Vagina (tissue), 2 donors: ENCODE results near the gene MAP4K1. TPM values are rescaled to one million over a fixed set of nuclear protein-coding genes. Genes with fewer than 3 reads are reported as not detected.
A peak's percentile ranks its signal among the peaks of the same experiment; 100 is the strongest.
"Not testable (repeated sequence)": the region's sequence is repeated elsewhere in the genome, so short reads cannot be mapped to it uniquely, and the experiment has no call there.

Experiments
- DNase-seq, 2 donors: peaks; one replicate each; pipeline ENCODE4 v3.0.0-alpha.2; 2017; ENCODE audit errors: extremely low spot score in 2 of 2
- H3K27ac ChIP-seq: fragments of 200-600 bp; sonication (generic); one replicate; pipeline ENCODE4 v1.5.1; 2019
- H3K27me3 ChIP-seq: fragments of 200-600 bp; sonication (generic); one replicate; pipeline ENCODE4 v1.5.1; 2019
- H3K36me3 ChIP-seq, 2 donors: fragments of 200-600 bp; sonication (generic); one replicate each; pipeline ENCODE4 v1.5.1; 2017 to 2019
- H3K4me1 ChIP-seq: fragments of 200-600 bp; sonication (generic); one replicate; pipeline ENCODE4 v1.5.1; 2019
- H3K4me3 ChIP-seq, 2 donors: fragments of 200-600 bp; sonication (generic); 1 replicate in 1 of 2; 2 replicates in 1 of 2; pipeline ENCODE4 v1.5.1; 2016 to 2019
- H3K9me3 ChIP-seq: fragments of 200-600 bp; sonication (generic); one replicate; pipeline ENCODE4 v1.5.1; 2019
- POLR2A ChIP-seq, 2 donors: fragments of 450-650 bp; IDR thresholded peaks; one replicate each; pipeline ENCODE4 v1.6.1; 2017; ENCODE audit warnings: antibody characterized with exemption in 2 of 2, mild to moderate bottlenecking in 2 of 2, moderate library complexity in 2 of 2
- POLR2AphosphoS5 ChIP-seq, 2 donors: sonication (generic); formaldehyde crosslinking; IDR thresholded peaks; one replicate each; pipeline ENCODE4 v1.9.0; 2017; ENCODE audit warnings: antibody characterized with exemption in 2 of 2, mild to moderate bottlenecking in 2 of 2, low read depth in 1 of 2; ENCODE audit not compliant: insufficient read depth in 1 of 2
- intact Hi-C: fragments of 100-400 bp; cut with DNase I; formaldehyde crosslinking; loops from one replicate; pipeline ENCODE4 v1.15.1; 2023
- total RNA-seq: library from RNA; depleted of rRNA; stranded (reverse); fragments of >200 nt; gene quantifications from one replicate; pipeline ENCODE4 v1.2.3, GENCODE V29; 2016
- TF ChIP-seq, protein P1 (sequence below), 3 experiments: fragments of 450-650 bp in 2 of 3; fragments of 200-600 bp in 1 of 3; sonication (generic) in 1 of 3; IDR thresholded peaks; one replicate each; pipeline ENCODE4 v1.5.1; 2017 to 2019; ENCODE audit warnings: antibody characterized with exemption in 3 of 3, mild to moderate bottlenecking in 2 of 3, moderate library complexity in 2 of 3

Gene MAP4K1
- total RNA-seq, 1 donor from 2014 or later, result 47.9 TPM

DNA sequence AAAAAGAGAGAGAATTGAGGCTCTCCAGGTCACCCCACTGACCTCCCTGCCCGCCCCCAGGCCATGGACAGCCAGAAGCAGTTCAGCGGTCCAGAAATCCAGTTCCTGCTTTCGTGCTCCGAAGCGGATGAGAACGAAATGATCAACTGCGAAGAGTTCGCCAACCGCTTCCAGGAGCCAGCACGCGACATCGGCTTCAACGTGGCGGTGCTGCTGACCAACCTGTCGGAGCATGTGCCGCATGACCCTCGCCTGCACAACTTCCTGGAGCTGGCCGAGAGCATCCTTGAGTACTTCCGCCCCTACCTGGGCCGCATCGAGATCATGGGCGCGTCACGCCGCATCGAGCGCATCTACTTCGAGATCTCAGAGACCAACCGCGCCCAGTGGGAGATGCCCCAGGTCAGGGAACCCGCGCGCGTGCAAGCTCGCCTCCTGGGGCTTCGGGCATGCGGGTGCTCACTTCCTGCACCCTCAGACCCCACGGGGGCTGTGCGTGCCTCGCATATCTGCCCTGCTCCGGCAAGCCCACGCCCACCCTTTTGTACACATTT, 56.6 kb downstream of the MAP4K1 start:
- Histone ChIP-seq H3K27me3 (no peaks in the 10 kb centered on the region), H3K4me3 (no peak overlapping the region), H3K27ac (no peak overlapping the region), H3K4me1 (no peaks in the 10 kb centered on the region), H3K36me3 (no peaks in the 10 kb centered on the region), H3K9me3 (no peaks in the 10 kb centered on the region)
- intact Hi-C loops, result no loop called here
- TF ChIP-seq, protein P1, sequence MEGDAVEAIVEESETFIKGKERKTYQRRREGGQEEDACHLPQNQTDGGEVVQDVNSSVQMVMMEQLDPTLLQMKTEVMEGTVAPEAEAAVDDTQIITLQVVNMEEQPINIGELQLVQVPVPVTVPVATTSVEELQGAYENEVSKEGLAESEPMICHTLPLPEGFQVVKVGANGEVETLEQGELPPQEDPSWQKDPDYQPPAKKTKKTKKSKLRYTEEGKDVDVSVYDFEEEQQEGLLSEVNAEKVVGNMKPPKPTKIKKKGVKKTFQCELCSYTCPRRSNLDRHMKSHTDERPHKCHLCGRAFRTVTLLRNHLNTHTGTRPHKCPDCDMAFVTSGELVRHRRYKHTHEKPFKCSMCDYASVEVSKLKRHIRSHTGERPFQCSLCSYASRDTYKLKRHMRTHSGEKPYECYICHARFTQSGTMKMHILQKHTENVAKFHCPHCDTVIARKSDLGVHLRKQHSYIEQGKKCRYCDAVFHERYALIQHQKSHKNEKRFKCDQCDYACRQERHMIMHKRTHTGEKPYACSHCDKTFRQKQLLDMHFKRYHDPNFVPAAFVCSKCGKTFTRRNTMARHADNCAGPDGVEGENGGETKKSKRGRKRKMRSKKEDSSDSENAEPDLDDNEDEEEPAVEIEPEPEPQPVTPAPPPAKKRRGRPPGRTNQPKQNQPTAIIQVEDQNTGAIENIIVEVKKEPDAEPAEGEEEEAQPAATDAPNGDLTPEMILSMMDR (IDR thresholded peaks at IDR 0.05), result no peak
- no peak for TF ChIP-seq POLR2A (IDR thresholded peaks at IDR 0.05)
- TF ChIP-seq POLR2AphosphoS5 (IDR thresholded peaks at IDR 0.05; ENCODE audit: insufficient read depth in 1 of 2, low read depth in 1 of 2), result no peak
- no peak for DNase-seq

DNA sequence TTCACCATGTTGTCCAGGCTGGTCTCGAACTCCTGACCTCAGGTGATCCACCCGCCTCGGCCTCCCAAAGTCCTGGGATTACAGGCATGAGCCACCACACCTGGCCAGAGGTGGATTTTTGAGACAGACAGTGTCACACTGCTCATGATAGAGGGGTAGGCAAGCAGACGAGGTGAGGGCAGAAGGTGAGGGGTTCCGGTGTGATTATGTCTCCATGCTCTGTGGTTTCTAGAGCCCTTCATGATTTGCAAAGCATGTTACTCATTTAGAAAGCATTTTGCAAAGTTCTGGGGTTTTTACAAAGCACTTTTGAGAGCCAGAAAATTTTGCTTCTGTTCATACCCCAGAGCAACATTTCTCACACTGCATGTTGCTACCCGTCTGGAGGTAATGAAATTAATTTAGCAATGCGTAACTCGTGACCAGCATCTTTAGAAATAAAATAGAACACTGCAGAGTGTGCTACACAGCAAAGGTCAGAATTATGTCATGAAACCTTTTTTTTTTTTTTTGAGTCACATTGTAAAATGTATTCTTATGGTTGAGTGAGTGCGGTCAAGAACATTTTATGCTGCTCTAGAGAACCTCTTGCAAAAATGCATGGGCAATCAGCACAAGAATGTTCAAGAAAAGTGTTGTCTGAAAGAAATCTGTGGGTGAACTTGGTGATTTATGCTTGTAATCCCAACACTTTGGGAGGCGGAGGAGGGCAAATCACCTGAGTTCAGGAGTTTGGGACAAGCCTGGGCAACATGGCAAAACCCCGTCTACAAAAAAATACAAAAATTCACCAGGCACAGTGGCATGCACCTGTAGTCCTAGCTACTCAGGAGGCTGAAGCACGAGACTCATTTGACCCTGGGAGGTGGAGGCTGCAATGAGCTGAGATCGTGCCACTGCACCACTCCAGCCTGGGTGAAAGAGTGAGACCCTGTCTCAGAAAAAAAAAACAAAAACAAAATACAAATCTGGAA, 58.0 kb downstream of the MAP4K1 start:
- H3K27ac ChIP-seq, result no peak overlapping the region
- no peak for DNase-seq
- H3K9me3 ChIP-seq, result no peaks in the 10 kb centered on the region
- no peaks in the 10 kb centered on the region for H3K36me3 ChIP-seq
- intact Hi-C loops, result no loop called here
- peak in 1 of 2 donors; percentile 86 for TF ChIP-seq POLR2AphosphoS5 (IDR thresholded peaks at IDR 0.05; ENCODE audit: insufficient read depth in 1 of 2, low read depth in 1 of 2)
- TF ChIP-seq, protein P1 (IDR thresholded peaks at IDR 0.05), result no peak
- TF ChIP-seq POLR2A (IDR thresholded peaks at IDR 0.05), result no peak
- H3K27me3 ChIP-seq, result no peaks in the 10 kb centered on the region
- no peaks in the 10 kb centered on the region for H3K4me1 ChIP-seq
- H3K4me3 ChIP-seq, result no peak overlapping the region

DNA sequence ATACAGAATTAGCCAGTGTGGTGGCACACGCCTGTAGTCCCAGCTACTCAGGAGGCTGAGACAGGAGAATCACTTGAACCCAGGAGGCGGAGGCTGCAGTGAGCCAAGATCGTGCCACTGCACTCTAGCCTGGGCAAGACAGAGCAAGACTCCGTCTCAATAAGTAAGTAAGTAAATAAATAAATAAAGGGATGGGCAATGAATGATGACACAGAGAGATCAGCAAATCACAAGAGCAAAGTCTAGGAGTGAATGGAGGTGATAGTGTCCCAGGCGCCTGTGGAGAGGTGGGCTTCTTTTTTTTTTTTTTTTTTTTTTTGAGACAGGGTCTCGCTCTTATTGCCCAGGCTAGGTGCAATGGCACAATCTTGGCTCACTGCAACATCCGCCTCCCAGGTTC, 58.8 kb downstream of the MAP4K1 start:
- H3K27ac ChIP-seq, H3K27me3 ChIP-seq, intact Hi-C loops: not testable (repeated sequence)

DNA sequence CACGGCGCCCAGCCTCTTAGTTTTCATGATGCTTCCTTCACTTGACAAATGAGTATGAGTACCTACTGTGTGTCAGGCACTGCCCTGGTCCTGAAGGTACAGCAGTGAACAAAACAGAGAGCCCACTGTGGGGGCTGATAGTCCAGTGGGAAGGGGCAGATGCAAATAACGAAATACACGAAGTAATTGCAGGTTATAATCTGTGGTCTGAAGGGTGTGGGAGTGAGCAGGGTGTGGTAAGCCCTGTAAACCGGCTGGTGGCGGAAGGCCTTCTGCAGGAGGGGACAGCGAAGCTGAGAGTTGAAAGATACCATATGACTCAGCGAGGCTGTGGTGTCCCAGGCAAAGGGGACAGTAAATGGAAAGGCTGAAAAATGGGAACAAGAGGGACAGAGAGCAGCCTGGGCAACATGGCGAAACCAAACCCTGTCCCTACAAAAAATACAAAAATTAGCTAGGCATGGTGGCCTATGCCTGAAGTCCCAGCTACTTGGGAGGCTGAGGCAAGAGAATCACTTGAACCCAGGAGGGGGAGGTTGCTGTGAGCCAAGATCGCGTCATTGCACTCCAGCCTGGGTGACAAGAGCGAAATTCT, 60.5 kb downstream of the MAP4K1 start:
- DNase-seq, result no peak
- TF ChIP-seq, protein P1 (IDR thresholded peaks at IDR 0.05), result no peak
- TF ChIP-seq POLR2A (IDR thresholded peaks at IDR 0.05) (no peak), POLR2AphosphoS5 (IDR thresholded peaks at IDR 0.05; ENCODE audit: insufficient read depth in 1 of 2, low read depth in 1 of 2) (no peak)
- no peak overlapping the region for H3K4me3 ChIP-seq
- no peaks in the 10 kb centered on the region for H3K36me3 ChIP-seq
- H3K9me3 ChIP-seq, result no peaks in the 10 kb centered on the region
- no peaks in the 10 kb centered on the region for H3K4me1 ChIP-seq
- H3K27me3 ChIP-seq, result no peaks in the 10 kb centered on the region
- no peak overlapping the region for H3K27ac ChIP-seq
- intact Hi-C loops, result no loop called here

More for the DNA sequence above, 58.8 kb downstream of the MAP4K1 start:
- not testable (repeated sequence) for H3K9me3 ChIP-seq, H3K36me3 ChIP-seq, H3K4me3 ChIP-seq, H3K4me1 ChIP-seq, DNase-seq

DNA sequence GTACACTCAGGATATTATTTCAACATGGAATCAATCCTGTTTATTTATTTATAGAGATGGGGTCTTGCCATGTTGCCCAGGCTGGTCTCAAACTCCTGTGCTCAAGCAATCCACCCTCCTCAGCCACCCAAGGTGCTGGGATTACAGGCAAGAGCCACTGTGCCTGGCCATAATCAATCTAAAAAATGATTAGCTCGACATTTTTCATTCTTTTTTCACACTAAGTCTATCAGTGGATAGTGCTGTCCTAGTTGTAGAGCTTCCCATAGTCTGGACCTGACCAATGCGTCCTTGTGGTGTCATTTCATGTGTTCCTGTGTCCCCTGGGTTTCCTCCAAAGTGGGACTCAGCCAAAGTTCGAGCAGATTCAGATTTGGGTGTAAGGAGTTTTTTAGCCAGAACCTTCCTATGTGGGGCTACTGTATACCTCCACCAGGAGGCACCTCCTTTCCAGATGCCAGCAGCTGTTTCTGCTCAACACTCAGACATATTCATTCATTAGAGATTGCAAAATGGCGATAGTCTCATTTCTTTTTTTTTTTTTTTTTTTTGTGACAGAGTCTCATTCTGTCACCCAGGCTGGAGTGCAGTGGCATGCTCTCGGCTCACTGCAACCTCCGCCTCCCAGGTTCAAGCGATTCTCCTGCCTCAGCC, 61.1 kb downstream of the MAP4K1 start:
- intact Hi-C loops, result no loop called here
- no peak for DNase-seq
- no peaks in the 10 kb centered on the region for H3K36me3 ChIP-seq
- no peaks in the 10 kb centered on the region for H3K4me1 ChIP-seq
- no peaks in the 10 kb centered on the region for H3K27me3 ChIP-seq
- H3K27ac ChIP-seq, result no peak overlapping the region
- H3K9me3 ChIP-seq, result no peaks in the 10 kb centered on the region
- no peak overlapping the region for H3K4me3 ChIP-seq
- TF ChIP-seq, protein P1 (IDR thresholded peaks at IDR 0.05), result no peak
- no peak for TF ChIP-seq POLR2A (IDR thresholded peaks at IDR 0.05)
- no peak for TF ChIP-seq POLR2AphosphoS5 (IDR thresholded peaks at IDR 0.05; ENCODE audit: insufficient read depth in 1 of 2, low read depth in 1 of 2)
